ENCODE results near the gene MIER1. TPM values are rescaled to one million over a fixed set of nuclear protein-coding genes. Genes with fewer than 3 reads are reported as not detected.

The MIER1 gene
- total and polyA plus RNA-seq, 12 donors, result 5.8 to 22.4 (median 19.9) TPM

GRCh38 chr1:67031121-67031858 lies 106.5 kb downstream of the MIER1 start:
- ATAC-seq, result peak; percentile 65 to 96 (median 78)
- TF ChIP-seq CTCF (IDR thresholded peaks at IDR 0.05), result no peak
- no peak overlapping the region for H3K4me3 ChIP-seq

DNA sequence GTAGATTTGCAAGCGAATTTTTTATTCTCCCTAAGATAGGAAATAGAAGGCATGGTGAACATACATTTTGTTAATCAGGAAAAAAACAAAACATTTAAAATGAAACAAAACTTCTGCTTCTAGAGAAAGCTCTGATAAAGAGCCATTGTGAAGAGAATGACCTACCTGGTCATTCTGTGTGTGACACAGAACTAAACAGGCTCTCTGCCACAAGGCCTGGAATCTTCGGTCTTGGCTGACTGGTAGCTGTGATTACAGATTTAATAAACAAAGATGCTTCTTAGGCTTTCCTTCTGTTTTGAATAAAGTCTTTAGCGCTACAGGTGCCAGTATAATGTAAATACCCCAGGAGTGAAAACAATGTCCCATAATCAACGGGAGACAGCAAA lies 107.1 kb downstream of the MIER1 start:
- TF ChIP-seq CTCF (IDR thresholded peaks at IDR 0.05), result no peak
- no peak overlapping the region for H3K4me3 ChIP-seq
- H3K27ac ChIP-seq, result peak overlapping the region in 5 of 10 donors; percentile 1 to 48 (median 25)
- H3K9me3 ChIP-seq, result peaks cover 0 to 9% (median 0%) of the 10 kb centered on the region in 11 donors
- intact Hi-C loops (cut with DNase I), result loop anchor here in 1 of 10 donors (1.0 kb wide), 1 partner anchor 22 kb away; the partner anchor contains the start of gene SLC35D1
- peaks cover 0 to 21% (median 17%) of the 10 kb centered on the region in 9 donors for H3K4me1 ChIP-seq
- DNase-seq (no peak), ATAC-seq (peak in 2 of 8 donors; percentile 47 to 62)
- peaks cover 0 to 51% (median 12%) of the 10 kb centered on the region in 9 donors for H3K36me3 ChIP-seq
- 86 to 90% methylated on average over 4 of the region's 4 CpGs for WGBS, 2 donors
- H3K27me3 ChIP-seq, result no peaks in the 10 kb centered on the region

More at GRCh38 chr1:67031121-67031858, 106.5 kb downstream of the MIER1 start:
- H3K9me3 ChIP-seq, result peaks cover 0 to 9% (median 0%) of the 10 kb centered on the region in 11 donors
- WGBS, 2 donors, result 59% methylated on average over 5 of the region's 5 CpGs
- H3K27me3 ChIP-seq, result no peaks in the 10 kb centered on the region
- peaks cover 0 to 51% (median 7%) of the 10 kb centered on the region in 9 donors for H3K36me3 ChIP-seq
- intact Hi-C loops (cut with DNase I), result loop anchor here in 1 of 10 donors (1.0 kb wide), 1 partner anchor 23 kb away; the partner anchor contains the start of gene SLC35D1
- peak in 1 of 2 donors; percentile 13 for DNase-seq
- H3K4me1 ChIP-seq, result peaks cover 0 to 21% (median 17%) of the 10 kb centered on the region in 9 donors
- H3K27ac ChIP-seq, result peak overlapping the region in 6 of 10 donors; percentile 1 to 48 (median 35)

Other genes starting within 250 kb of the MIER1 start
- gene DYNLT5, start 172.5 kb upstream of the MIER1 start, total RNA-seq, result 1 to 10 TPM in 6 of 10 donors, under 1 TPM in 4; 0.89 to 4.2 (median 1.5) TPM
- gene DYNLT5, start 172.5 kb upstream of the MIER1 start, polyA plus RNA-seq, result 1 to 10 TPM; 1.3 to 7.0 TPM
- gene INSL5, start 123.7 kb upstream of the MIER1 start, total RNA-seq, result not detected
- not detected for gene INSL5, start 123.7 kb upstream of the MIER1 start, polyA plus RNA-seq
- gene DNAI4, start 134 bp upstream of the MIER1 start, total RNA-seq, result 10 to 100 TPM in 8 of 10 donors, 1 to 10 TPM in 2; 8.0 to 24.5 (median 14.4) TPM
- 1 to 10 TPM in 1 of 2 donors, under 1 TPM in 1; 0.44 to 1.1 TPM for gene DNAI4, start 134 bp upstream of the MIER1 start, polyA plus RNA-seq
- 1 to 10 TPM; 4.4 to 5.8 (median 4.9) TPM for gene SLC35D1, start 129.2 kb downstream of the MIER1 start, total RNA-seq
- gene SLC35D1, start 129.2 kb downstream of the MIER1 start, polyA plus RNA-seq, result 1 to 10 TPM; 1.6 to 1.8 TPM
- gene C1orf141, start 210.0 kb downstream of the MIER1 start, total RNA-seq, result not detected
- gene C1orf141, start 210.0 kb downstream of the MIER1 start, polyA plus RNA-seq, result not detected
- gene IL23R, start 241.5 kb downstream of the MIER1 start, total RNA-seq, result not detected
- gene IL23R, start 241.5 kb downstream of the MIER1 start, polyA plus RNA-seq, result not detected

Data from heart right ventricle (tissue), 16 donors.